ENCODE data around the gene ANKRD31.
A peak's percentile ranks its signal among the peaks of the same experiment; 100 is the strongest.
"Not testable (repeated sequence)": the region's sequence is repeated elsewhere in the genome, so short reads cannot be mapped to it uniquely, and the experiment has no call there.

The ANKRD31 gene, protein sequence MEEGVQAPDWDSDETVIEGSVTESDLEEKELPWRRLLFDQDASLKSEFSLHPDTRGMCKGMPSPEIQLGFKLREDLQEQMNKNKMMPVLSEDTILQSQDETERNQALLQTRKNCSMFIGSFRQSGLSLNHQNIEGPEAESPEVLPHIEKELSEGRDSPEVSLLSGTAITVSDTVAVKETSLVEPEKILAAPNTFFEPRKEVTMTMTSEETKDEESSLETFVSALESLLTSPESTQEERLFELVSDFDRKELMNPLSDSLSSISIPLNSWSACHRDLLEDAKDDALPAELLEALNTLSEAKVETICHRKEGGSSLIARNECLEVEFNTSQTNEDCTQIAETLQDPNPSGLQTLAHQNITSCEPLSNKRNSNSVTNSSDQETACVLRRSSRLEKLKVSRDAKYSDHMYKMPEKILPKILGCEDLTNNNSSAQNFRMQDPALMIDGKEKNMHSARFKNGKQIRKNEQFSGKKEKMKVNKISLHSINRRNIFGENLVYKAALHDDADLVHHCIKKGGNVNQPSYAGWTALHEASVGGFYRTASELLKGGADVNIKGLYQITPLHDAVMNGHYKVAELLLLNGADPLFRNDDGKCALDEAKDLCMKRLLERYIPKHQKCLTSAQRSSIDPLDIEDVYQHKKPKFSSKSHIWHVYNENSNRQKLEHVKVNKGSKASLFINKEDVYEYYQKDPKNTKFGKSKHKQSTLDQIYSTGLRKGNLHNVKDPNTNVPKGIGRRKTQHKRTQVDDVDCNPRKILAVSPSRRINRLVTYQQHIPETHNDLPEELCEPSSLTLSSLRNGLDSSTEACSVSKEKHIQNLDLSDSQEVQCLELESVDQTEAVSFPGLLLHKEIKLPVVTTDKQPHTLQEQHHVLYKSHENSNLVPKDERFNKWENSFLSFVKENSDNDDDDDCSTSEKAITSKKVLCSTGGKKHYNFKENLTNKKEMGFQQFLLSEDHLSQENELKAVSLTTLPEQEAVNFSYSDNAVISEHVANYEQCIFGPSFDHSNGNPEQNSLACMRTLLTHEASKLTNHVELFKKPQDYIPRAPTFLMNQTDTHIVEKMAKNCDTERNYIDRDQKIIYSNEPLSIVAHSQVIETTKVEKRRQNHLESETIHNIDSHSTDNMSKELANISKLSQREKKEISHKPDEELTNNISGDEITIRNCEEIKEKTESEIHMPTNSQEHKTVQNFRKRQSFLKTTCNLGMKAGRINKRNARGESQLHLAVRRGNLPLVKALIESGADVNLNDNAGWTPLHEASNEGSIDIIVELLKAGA (N-terminal part only)

DNA sequence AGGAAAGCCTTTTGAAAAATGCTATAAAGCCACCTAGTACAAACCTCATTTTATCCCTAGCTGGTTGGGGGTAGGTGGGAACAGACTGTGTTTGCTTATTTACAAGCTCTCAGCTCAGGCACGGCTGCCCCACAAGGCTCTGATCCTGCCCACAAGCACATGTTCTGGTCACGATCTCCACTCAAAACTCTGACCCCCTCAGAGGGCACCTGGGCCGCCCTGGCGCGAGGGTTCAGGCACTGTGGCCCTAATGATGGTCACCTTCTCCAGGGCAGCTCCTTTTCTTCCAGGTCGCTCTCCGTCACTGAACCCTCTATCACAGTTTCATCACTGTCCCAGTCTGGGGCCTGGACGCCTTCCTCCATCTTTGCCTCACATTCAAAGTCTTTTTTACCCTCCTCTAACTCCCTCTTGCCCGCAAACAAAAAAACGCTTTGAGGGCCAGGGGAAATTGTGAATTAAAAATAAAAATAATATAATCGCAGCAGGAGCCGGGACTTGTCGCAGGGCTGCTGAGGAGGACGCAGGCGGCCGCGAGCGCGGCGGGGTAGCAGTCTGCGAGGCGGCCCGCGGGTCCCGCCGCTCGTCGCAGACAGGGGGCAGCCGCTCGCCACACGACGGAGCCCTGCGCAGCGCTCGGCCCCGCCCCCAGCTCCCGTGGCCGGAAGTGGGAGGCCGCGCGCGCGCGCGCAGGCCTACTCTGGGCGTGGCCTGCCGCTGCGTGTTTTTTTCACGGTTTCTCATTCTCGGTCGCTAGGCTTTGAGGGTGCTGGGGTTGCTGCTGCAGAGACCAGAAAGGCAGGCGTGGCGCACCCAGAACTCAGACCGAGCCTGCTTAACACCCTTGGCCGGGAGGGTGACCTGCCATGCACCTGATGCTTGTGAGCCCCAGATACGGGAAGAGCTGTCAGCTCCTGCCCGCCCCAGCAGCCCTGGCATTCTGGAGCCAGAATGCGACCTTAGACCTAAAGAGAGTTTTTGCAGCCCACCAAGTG, at the start of gene ANKRD31:
TSS of gene ANKRD31 (minus strand) at position 557 of the 995 bp plus-strand sequence. CDS start at position 365, 192 bp downstream.
- DNase-seq: peak; percentile 87

DNA sequence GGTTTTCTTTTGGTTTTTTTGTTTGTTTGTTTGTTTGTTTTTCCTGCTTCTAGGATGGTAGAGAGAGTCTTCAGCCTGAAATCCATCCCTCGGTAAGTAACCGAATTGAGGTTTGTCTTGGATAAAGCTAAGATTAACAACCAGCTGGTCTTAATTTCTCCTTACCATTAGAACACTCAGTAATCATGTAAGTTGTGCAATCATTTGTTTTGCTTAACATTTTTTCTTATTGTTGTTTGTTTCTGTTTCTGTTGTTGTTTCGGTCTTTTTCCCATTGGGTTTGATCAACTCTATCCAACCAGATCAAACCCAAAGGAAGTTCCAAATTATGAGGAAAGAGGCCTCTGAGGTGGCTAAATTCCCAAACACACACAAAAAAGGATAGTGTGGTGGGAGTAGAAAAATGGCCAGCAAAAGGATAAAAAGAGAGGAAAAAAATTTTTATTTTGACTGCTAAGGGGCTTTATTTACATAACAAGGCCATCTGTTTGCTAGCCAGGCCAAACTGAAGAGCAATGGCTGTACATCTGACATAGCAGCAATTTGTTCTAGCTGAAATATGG, 49.6 kb upstream of the ANKRD31 start:
- DNase-seq: no peak

DNA sequence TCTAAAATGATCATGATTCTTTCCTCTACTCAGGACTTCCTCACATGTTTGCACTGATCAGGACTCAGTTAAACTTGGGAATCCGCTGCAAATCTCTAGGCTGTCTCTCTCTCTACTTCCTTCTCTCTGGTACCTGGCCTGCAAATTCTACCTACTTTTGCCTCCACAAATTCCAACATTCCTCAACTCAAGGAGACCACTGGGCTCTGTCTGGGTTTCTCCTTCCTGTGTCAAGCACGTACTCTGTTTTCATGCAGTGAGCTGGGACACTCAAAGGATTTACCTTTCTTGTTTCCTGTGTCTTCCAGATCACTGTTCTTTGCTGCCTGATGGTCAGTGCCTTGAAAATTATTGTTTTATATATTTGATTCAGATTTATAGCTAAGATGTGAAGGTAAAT, 45.9 kb upstream of the ANKRD31 start:
- no peak for DNase-seq

DNA sequence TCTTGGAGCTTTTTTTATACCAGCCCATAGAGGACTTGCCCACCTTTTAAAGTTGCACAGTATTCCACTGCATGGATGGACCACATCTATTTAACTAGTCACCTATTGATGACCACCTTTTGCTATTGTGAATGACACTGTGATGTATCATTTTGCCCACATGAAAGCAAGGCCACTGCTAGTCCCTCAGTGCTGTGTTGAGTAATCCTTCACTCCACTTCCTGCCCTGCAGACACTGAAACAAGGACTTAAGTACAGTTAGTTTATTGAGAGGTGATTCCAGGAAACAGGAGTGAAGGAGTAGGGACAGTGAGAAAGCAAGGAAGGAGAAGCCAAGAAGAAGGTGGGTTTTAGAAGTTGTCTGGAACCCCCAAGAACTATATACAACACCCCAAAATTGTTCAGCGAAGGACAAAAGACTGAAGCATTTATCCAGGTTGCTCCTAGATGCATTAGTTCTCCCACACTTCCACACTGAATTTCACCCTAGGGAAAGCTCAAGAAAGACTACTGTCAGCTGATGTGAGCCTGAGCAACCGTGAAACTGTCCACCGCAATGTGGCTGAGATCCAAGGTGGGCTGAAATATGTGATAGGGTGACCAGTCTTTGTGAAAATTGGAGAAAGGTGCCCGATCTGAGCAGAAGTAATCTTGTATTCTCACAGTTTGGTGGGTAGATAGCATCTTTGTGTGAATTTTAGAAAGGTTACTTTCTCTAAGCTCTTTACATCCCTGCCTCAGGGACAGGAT, 45.2 kb upstream of the ANKRD31 start:
- no peak for DNase-seq

DNA sequence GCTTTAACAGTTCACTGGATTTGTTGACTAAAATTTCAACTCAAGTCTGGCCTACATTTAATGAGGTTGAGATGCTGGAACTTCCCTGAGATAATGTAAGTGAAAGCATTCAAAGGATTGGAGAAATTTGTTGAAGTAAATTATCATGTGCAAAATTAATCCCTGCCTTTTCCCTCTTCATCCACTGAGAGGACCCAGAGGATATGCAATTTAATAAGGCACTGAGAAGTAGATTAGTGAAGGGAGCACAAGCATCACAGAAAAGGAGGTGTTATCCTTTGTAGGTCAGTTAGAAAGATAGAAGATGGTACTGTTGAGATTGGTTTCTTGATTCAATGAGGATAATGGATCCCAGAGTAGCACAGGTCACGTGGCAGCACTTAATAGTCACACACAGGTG, 42.6 kb upstream of the ANKRD31 start:
- no peak for DNase-seq

DNA sequence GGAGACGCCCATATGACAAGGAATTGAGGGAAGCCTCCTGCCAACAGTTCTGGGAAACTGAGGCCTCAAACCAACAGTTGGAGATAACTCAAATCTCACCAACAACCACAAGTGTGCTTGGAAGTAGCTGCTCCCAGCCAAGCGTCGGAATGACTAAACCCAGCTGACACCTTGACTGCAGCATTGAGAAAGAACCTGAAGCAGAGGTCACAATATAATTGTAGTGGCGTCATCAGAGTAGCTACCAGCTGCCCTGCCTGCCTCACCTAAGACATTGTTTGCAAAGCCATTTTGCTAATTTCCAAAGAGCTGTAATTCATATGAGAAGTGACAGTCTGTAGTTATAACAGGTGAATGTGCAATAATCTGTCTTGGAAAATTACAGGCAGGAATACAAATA, 40.8 kb upstream of the ANKRD31 start:
- DNase-seq: no peak

DNA sequence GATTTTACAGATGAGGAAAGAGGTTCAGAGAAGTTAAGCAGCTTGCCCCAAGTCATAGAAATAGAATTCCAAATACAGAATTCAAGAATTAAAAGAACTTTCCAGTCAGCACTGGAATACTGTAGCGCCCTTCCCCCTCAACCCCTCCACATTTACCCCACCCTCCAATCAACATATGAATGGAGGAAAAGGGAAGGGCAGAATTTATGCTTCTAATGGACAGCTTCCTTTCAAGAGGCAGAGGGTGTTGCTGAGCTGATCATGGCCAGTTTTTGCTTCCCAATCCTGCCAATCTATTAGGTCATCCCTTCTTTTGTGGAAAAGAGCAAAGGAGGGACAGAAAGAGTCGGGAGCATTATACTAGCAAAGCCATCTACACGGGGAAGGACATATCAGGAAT, 39.1 kb upstream of the ANKRD31 start:
- DNase-seq: no peak

DNA sequence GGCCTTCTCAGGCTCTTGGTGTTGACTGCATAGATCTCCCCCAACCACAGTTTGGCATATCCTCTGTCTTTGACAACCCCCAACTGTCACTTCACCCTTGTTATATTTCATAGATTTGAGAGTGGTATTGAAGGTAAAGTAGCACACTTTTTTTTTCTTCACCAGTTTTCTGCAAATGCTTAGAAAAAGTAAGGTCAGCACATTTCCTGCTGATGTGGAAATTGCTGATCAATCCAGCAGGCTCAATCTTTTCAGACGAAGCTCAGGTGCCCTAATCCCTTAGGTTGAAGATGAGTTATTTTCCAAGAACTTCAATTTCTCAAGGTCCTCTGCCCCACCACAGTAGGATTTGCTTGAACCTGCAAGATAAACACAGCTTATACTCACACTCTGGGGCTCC, 38.5 kb upstream of the ANKRD31 start:
- DNase-seq: no peak

DNA sequence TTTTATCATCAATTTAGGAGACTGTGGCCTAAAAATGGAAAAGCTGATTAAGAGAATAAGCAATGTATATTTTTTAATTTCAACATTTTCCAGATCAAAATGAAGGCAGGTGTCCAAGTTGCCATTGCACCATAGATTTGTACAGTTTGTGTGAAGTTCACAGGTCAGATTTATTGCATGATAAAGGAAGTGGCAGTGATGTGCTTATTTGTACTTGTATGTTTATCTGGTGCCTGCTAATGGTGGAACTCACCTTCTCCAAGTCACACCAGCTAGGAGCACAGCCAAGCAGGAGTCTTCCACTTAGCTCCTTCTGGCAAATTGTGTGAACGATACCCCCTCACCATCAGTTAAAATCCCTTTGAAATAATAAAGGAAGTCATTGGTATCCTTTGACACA, 37.8 kb upstream of the ANKRD31 start:
- no peak for DNase-seq

DNA sequence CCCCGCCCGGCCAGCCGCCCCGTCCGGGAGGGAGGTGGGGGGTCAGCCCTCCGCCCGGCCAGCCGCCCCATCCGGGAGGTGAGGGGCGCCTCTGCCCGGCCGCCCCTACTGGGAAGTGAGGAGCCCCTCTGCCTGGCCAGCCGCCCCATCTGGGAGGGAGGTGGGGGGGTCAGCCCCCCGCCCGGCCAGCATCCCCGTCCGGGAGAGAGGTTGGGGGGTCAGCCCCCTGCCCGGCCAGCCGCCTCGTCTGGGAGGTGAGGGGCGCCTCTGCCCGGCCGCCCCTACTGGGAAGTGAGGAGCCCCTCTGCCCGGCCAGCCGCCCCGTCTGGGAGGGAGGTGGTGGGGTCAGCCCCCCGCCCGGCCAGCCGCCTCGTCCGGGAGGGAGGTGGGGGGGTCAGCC, 33.9 kb upstream of the ANKRD31 start:
- not testable (repeated sequence) for DNase-seq

DNA sequence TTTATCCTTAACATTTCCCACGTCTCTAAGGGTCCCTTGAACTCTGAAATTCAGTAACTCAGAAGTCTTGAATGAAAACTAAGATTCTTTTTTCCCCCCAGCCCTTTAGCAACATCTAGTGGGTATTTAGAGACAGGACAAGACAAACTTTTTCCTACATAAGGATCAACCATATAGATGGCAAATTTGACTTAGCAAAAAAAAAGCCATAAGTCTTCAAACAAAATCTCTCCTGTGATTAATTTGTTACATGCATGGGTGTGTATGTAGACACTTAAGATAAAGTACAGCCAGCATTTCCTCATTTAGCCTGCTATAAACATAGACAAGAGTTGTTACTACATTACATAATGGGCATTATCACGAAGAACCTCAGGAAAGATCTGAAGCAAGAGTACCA, 29.1 kb upstream of the ANKRD31 start:
- peak; percentile 1 for DNase-seq

DNA sequence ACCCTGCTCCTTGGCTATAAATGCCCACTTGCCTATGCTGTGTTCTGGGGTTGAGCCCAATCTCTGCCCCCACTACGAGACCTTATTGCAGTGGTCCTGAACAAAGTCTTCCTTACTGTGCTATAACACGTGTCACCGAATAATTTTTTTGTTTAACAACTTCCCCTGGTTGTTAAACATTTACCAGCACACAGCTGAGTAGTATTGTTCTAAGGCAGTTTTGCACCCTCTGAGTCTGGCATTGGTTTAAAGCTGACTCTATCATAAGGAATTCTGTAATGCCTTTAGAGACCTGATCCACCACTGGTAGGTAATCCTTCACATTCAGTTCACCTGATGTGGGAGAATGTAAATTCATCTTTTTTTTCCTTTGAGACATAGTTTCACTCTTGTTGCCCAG, 25.6 kb upstream of the ANKRD31 start:
- no peak for DNase-seq

DNA sequence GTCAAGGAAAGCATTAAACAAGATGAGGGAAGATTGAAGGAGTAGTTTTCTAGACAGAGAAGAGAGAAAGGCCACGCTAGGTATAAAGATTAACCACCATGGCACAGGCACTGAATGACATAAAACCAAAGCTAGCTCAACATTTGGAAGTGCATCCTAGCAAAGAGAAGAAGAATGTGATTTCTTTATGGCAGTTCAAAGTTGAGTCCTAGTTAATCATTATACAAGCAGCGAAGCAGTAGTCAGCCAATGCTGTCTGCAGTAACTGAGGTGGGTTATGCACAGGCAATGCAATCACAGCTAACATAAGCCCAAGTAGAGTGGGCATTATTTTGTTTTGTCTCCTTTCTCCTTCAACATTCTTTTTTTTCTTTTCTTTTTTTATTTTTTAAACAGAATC, 24.0 kb upstream of the ANKRD31 start:
- DNase-seq: no peak

DNA sequence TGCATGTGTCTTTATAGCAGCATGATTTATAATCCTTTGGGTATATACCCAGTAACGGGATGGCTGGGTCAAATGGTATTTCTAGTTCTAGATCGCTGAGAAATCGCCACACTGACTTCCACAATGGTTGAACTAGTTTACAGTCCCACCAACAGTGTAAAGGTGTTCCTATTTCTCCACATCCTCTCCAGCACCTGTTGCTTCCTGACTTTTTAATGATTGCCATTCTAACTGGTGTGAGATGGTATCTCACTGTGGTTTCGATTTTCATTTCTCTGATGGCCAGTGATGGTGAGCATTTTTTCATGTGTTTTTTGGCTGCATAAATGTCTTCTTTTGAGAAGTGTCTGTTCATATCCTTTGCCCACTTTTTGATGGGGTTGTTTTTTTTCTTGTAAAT, 13.8 kb upstream of the ANKRD31 start:
- not testable (repeated sequence) for DNase-seq

DNA sequence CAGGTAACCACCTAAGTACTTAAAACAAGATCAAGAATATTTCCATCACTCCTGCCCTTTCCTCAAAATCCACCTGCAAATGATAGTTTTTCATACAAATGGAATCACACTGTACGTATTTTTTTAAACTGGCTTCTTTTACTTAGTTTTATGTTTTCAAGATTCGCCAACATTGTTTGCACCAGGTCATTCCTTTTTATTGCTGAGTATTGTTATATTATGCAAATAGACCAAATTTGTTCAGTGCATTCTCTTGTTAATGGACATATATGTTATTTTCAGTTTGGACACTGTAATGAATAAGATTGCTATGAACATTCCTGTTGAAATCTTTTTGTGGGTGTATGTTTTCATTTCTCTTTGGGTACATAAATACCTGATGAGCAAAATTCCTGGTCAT, 8.3 kb upstream of the ANKRD31 start:
- DNase-seq: no peak

DNA sequence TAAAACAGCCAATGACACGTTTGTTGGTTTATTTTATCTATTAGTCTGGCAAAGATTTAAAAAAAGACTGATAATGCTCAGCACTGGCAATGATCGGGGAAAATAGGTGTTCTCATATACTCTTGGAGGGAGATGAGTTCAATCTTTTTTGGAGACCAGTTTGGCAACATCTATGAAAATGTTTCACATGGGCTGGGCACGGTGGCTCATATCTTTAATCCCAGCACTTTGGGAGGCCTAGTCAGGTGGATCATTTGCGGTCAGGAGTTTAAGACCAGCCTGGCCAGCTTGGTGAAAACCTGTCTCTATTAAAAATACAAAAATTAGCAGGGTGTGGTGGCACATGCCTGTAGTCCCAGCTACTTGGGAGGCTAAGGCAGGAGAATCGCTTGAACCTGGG, 6.8 kb upstream of the ANKRD31 start:
- no peak for DNase-seq

DNA sequence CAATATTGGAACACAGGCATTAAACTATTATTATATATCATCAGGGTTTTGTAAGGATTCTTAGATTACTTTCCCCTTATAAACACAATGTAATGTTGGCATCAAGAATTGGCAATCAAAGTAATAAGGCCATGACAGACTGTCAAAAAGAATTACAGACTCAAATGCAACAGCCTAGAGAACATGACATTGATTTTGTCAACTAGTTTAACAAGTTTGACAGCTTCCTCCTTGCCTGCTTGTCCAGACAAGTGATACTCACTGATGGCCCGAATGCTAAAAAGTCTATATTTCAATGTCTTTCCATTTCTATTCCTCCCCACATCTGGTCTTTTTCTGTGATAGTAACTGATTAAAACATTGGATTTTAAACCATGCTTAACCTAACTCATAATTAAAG, 6.4 kb upstream of the ANKRD31 start:
- no peak for DNase-seq

DNA sequence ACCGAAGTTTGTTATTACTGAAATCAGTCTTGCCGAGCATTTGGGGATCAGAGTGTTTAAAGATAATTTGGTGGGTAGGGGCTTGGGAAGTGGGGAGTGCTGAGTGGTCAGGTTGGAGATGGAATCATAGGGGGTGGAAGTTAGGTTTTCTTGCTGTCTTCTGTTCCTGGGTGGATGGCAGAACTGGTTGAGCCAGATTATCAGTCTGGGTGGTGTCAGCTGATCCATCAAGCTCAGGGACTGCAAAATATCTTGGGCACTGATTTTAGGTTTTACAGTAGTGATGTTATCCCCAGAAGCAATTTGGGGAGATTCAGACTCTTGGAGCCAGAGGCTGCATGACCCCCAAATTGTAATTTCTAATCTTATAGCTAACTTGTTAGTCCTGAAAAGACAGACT, 5.4 kb upstream of the ANKRD31 start:
- DNase-seq: no peak

DNA sequence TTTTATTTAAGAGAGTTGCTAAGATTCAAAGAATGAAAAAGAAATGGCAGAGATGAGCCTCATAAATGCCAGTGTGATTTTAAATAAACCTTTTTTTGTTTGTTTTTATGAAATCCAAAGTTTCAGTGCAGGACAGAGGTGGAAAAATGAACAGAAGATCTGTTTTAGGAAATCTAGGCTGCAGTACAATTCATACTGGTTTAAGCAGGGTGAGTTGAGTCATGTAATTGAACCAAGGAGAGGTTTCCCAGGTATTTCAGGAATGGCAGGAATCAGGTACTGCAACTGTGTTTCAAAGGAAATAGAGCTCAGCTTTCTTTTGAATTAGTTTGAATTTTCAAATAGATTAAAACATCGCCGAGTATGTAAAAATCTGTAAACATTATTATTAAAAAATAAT, 3.0 kb upstream of the ANKRD31 start:
- DNase-seq: no peak

DNA sequence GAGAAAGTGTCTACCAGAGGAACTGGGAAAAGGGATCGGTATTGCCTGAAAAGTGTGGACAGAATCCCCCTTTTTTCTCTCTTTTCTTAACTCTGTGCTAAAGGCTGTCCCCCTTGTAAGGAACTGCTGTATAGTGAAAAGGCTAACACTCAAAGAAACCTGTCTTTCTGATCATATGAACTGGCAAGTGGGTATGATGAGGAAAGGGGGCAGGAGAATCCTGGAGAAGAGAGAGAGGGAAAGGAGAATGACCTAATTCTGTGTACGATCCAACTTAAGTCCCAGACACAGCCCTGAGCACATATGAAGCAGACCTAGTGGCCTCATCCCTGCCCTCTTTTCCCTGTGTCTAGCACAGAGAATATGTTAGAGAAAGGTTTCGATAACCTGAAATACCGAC, 967 bp downstream of the ANKRD31 start:
- no peak for DNase-seq

DNA sequence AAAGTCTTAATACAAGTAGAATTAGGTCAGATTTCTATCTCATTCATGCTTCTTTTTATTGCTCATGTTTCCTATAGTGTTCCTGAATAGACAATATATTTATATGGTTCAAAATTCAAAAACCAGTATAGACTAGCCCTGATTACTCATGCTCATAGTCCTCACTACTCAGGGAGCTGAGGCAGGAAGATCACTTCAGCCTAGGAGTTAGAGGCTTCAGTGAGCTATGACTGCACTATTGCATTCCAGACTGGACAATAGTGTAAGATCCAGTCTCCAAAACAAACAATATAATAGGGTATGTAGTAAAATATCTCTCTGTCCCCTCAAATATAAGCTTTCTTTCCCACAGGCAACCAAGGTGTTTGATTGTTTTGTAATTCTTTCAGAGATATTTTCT, 2.4 kb downstream of the ANKRD31 start:
- no peak for DNase-seq

Data from NCI-H345 (cell line).